Sigmoid colon (tissue), 7 donors: ENCODE results near the gene PDE2A. TPM values are rescaled to one million over a fixed set of nuclear protein-coding genes. Genes with fewer than 3 reads are reported as not detected.

ENCODE experiments used
- DNase-seq: peaks from one replicate; pipeline ENCODE4 v3.0.0-alpha.2; 2019
- H3K27ac ChIP-seq, 4 donors: fragments of 200-600 bp; sonication (generic); one replicate each; pipeline ENCODE4 v1.5.1; 2016 to 2019; ENCODE audit warnings: mild to moderate bottlenecking in 1 of 4
- H3K27me3 ChIP-seq, 3 donors: fragments of 200-600 bp; sonication (generic); one replicate each; pipeline ENCODE4 v1.5.1; 2019; ENCODE audit warnings: mild to moderate bottlenecking in 1 of 3
- H3K36me3 ChIP-seq, 4 donors: fragments of 200-600 bp; sonication (generic); one replicate each; pipeline ENCODE4 v1.5.1; 2016 to 2019
- H3K4me1 ChIP-seq, 4 donors: fragments of 200-600 bp; sonication (generic); one replicate each; pipeline ENCODE4 v1.5.1; 2017 to 2019
- H3K4me3 ChIP-seq, 4 donors: fragments of 200-600 bp; sonication (generic); one replicate each; pipeline ENCODE4 v1.5.1; 2017 to 2019; ENCODE audit warnings: mild to moderate bottlenecking in 2 of 4, moderate library complexity in 1 of 4
- H3K9me3 ChIP-seq, 4 donors: fragments of 200-600 bp in 3 of 4; sonication (generic) in 3 of 4; one replicate each; pipeline versions ENCODE4 v1.5.1 to v1.6.1; 2013 to 2019
- EP300 ChIP-seq, 4 donors: sonication (generic); formaldehyde crosslinking; IDR thresholded peaks; one replicate each; pipeline ENCODE4 v1.6.1; 2017; ENCODE audit warnings: antibody characterized with exemption in 4 of 4
- POLR2A ChIP-seq, 2 donors: fragments of 450-650 bp; IDR thresholded peaks; one replicate each; pipeline ENCODE4 v1.6.1; 2016; ENCODE audit warnings: antibody characterized with exemption in 2 of 2, mild to moderate bottlenecking in 2 of 2, moderate library complexity in 2 of 2
- POLR2AphosphoS5 ChIP-seq, 4 donors: sonication (generic); formaldehyde crosslinking; IDR thresholded peaks; one replicate each; pipeline ENCODE4 v1.6.1; 2017; ENCODE audit warnings: antibody characterized with exemption in 4 of 4
- WGBS, 2 donors: extraction: QIAGEN DNeasy Blood & Tissue Kit; methylation state at CpG; one replicate each; pipeline ENCODE4 v1.1.7; 2013; 5-methylcytosine and 5-hydroxymethylcytosine counted together
- intact Hi-C: fragments of 100-400 bp; cut with DNase I; formaldehyde crosslinking; loops from one replicate; pipeline ENCODE4 v1.15.1; 2023
- polyA plus RNA-seq, 3 donors: library from polyadenylated mRNA; stranded (reverse); fragments of 200-250 nt; gene quantifications; one replicate each; pipeline ENCODE4 v1.2.3, GENCODE V29; 2013
- total RNA-seq, 4 donors: library from RNA; depleted of rRNA; stranded (reverse); fragments of >200 nt; gene quantifications; one replicate each; pipeline ENCODE4 v1.1.0, GENCODE V29; 2016
- TF ChIP-seq, protein P1 (sequence below), 4 experiments: fragments of 450-650 bp in 3 of 4; fragments of 200-600 bp in 1 of 4; IDR thresholded peaks; one replicate each; pipeline ENCODE4 v1.5.1; 2016 to 2019; ENCODE audit warnings: antibody characterized with exemption in 4 of 4, mild to moderate bottlenecking in 3 of 4, moderate library complexity in 2 of 4
- donor health status: healthy with polysubstance abuse.
- donor health status: Bipolar disorder and iron deficiency.
- donor health status: healthy.

The PDE2A gene
- total and polyA plus RNA-seq, 7 donors: 1.8 to 75.1 (median 48.9) TPM

DNA sequence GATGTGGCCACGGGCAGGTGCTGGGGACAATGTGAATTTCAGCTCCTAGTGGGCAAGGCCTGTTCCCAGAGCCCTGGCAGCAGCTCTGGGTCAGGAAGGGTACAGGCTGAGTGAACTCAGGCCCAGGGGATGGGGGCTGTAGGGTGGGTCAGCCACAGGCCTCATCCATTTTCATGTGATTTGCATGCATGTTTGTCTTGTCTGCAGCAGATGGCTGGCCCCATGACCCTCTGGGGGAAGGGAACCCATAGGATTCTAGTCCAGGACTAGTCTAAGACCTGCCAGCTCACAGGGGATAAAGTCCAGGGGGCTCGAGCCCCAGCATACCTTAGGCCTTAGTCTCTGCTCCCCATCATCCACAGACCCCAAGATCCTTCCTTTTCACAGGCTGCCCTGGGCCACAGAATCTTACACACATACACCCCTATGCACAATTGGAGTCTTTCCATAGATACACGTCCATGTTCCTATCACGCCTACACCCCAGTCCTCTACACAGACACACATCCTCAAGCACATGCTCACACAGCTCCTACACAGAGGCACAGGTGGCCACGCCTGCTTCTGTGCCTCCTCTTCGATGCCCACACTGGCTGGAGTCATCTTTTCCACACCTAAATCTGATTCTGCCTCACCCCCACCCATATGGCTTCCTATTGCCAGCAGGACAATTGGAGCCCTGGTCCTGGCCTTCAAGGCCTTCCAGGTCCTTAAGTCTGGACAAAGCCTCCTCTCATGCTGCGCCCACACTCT lies 25.7 kb downstream of the PDE2A start:
- WGBS, 2 donors: 80 to 83% methylated on average over 7 of the region's 7 CpGs
- Histone ChIP-seq H3K9me3 (no peaks in the 10 kb centered on the region), H3K4me3 (no peak overlapping the region), H3K27ac (no peak overlapping the region), H3K4me1 (peaks cover 0 to 2% (median under 1%) of the 10 kb centered on the region in 4 donors), H3K27me3 (no peaks in the 10 kb centered on the region), H3K36me3 (no peaks in the 10 kb centered on the region)
- TF ChIP-seq POLR2A (IDR thresholded peaks at IDR 0.05) (no peak), POLR2AphosphoS5 (IDR thresholded peaks at IDR 0.05) (no peak), EP300 (IDR thresholded peaks at IDR 0.05) (no peak)
- TF ChIP-seq, protein P1, sequence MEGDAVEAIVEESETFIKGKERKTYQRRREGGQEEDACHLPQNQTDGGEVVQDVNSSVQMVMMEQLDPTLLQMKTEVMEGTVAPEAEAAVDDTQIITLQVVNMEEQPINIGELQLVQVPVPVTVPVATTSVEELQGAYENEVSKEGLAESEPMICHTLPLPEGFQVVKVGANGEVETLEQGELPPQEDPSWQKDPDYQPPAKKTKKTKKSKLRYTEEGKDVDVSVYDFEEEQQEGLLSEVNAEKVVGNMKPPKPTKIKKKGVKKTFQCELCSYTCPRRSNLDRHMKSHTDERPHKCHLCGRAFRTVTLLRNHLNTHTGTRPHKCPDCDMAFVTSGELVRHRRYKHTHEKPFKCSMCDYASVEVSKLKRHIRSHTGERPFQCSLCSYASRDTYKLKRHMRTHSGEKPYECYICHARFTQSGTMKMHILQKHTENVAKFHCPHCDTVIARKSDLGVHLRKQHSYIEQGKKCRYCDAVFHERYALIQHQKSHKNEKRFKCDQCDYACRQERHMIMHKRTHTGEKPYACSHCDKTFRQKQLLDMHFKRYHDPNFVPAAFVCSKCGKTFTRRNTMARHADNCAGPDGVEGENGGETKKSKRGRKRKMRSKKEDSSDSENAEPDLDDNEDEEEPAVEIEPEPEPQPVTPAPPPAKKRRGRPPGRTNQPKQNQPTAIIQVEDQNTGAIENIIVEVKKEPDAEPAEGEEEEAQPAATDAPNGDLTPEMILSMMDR (IDR thresholded peaks at IDR 0.05): no peak
- DNase-seq: no peak
- intact Hi-C loops: loop anchor here (10.0 kb wide), 1 partner anchor 174 kb away; no protein-coding TSS in a partner anchor

DNA sequence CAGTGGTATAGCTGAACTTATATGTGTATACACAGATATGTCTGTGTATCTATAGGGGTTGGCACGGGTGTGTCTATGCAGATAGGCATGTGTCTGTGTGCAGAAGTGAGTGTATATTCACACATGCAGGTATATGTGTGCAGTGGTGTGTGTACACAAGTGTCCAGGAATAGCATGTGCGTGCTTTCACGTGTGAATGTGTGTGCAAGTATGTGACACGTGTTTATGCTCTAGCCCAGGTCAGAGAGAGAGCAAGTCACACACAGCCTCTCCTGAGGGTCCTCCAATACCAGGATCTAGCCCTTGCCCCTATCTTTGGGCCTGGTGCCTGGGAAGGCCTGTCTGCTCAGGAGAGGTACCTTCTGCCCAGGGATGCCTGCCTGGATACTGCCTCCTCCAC lies 26.3 kb downstream of the PDE2A start:
- intact Hi-C loops: loop anchor here (10.0 kb wide), 1 partner anchor 173 kb away; no protein-coding TSS in a partner anchor
- Histone ChIP-seq H3K4me1 (peaks cover 0 to 9% (median 7%) of the 10 kb centered on the region in 4 donors), H3K27me3 (no peaks in the 10 kb centered on the region), H3K4me3 (no peak overlapping the region), H3K36me3 (no peaks in the 10 kb centered on the region), H3K27ac (no peak overlapping the region), H3K9me3 (no peaks in the 10 kb centered on the region)
- no peak for TF ChIP-seq EP300 (IDR thresholded peaks at IDR 0.05)
- no peak for TF ChIP-seq POLR2AphosphoS5 (IDR thresholded peaks at IDR 0.05)
- TF ChIP-seq, protein P1 (IDR thresholded peaks at IDR 0.05): no peak
- no peak for TF ChIP-seq POLR2A (IDR thresholded peaks at IDR 0.05)
- DNase-seq: no peak
- 81 to 86% methylated on average over 4 of the region's 4 CpGs for WGBS, 2 donors

DNA sequence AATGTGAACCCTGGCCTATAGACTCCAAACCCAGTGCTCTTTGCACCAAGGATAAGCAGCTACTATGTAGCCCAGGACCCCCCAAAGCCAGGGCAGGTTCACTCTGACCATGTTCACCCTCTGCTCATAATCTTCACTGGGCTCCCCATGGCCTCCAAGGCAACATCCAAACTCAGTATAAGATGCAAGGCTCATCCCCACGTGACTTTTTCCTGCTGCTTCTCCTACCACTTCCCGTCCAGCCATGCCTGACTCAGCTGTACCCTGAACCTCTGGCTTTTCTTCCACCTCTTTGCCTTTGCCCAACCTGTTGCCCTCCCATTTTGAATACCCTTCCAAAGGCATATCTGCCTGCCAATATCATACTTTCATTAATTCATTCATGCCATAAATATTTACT lies 27.8 kb downstream of the PDE2A start:
- H3K36me3 ChIP-seq: no peaks in the 10 kb centered on the region
- 73 to 83% methylated on average over 2 of the region's 2 CpGs for WGBS, 2 donors
- intact Hi-C loops: loop anchor here (10.0 kb wide), 1 partner anchor 172 kb away; no protein-coding TSS in a partner anchor
- no peaks in the 10 kb centered on the region for H3K27me3 ChIP-seq
- DNase-seq: no peak
- no peaks in the 10 kb centered on the region for H3K9me3 ChIP-seq
- TF ChIP-seq POLR2A (IDR thresholded peaks at IDR 0.05): no peak
- no peak for TF ChIP-seq POLR2AphosphoS5 (IDR thresholded peaks at IDR 0.05)
- no peak overlapping the region for H3K27ac ChIP-seq
- H3K4me3 ChIP-seq: no peak overlapping the region
- peaks cover 0 to 19% (median 18%) of the 10 kb centered on the region in 4 donors for H3K4me1 ChIP-seq

DNA sequence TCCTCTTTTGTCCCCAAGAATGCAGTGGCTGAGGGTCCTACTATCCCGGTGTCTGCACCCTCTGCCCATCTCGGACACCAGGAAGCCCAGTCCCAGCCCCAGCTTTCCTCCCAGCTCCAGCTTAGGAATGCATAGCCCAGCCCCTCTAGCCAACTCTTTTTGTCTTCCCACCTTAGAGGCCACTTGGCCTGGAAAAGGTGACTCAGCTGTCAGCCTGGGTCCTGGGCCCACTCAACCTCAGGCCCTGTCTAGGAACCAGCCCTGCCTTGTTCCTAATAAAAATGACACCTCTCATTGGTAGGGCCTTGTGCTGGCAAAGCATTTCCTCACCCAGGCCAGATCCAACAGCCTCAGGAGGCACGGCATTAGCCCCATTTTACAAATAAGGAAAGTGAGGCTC lies 28.2 kb downstream of the PDE2A start:
- H3K27me3 ChIP-seq: no peaks in the 10 kb centered on the region
- H3K9me3 ChIP-seq: no peaks in the 10 kb centered on the region
- no peak for DNase-seq
- 91 to 93% methylated on average over 3 of the region's 3 CpGs for WGBS, 2 donors
- H3K27ac ChIP-seq: no peak overlapping the region
- intact Hi-C loops: loop anchor here (10.0 kb wide), 1 partner anchor 171 kb away; no protein-coding TSS in a partner anchor
- H3K36me3 ChIP-seq: no peaks in the 10 kb centered on the region
- H3K4me3 ChIP-seq: no peak overlapping the region
- TF ChIP-seq EP300 (IDR thresholded peaks at IDR 0.05) (no peak), POLR2A (IDR thresholded peaks at IDR 0.05) (no peak)
- TF ChIP-seq, protein P1 (IDR thresholded peaks at IDR 0.05): no peak
- H3K4me1 ChIP-seq: peaks cover 0 to 24% (median 23%) of the 10 kb centered on the region in 4 donors

DNA sequence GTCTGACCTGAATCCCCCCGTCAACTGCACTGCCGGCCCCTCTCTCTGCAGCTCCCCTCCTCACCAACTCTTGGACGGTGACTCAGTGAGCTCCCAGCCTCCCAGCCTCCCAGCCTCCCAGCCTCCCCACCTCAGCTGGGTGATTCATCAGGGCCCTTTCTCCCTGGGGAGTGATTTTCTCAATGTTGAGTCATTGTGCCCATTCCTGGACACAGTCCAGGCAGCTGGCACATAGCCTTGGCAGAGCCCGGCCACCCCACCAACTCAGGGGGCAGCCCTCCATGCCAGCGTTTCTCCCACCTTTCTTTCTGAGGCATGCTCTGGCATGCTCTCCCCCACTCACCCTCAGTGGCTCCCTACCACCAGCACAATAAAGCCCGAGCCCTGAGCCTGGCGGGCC lies 30.7 kb downstream of the PDE2A start:
- no peak for DNase-seq
- Histone ChIP-seq H3K9me3 (no peaks in the 10 kb centered on the region), H3K4me3 (peak overlapping the region in 2 of 4 donors; percentile 70 to 83), H3K4me1 (peaks cover 0 to 38% (median 36%) of the 10 kb centered on the region in 4 donors), H3K27ac (peak overlapping the region in 2 of 4 donors; percentile 79 to 81), H3K27me3 (no peaks in the 10 kb centered on the region), H3K36me3 (no peaks in the 10 kb centered on the region)
- TF ChIP-seq EP300 (IDR thresholded peaks at IDR 0.05) (no peak), POLR2AphosphoS5 (IDR thresholded peaks at IDR 0.05) (no peak)
- intact Hi-C loops: loop anchor here (1.0 to 10.0 kb wide), 4 partner anchors 39 to 169 kb away; no protein-coding TSS in a partner anchor
- 72 to 89% methylated on average over 7 of the region's 7 CpGs for WGBS, 2 donors
